DOHH2 (cell line): ENCODE measurements around the gene CACTIN.

Experiments used
- H3F3A ChIP-seq: fragments of 200-600 bp; sonication (generic), shearing (Covaris generic); 2 replicates; pipeline ENCODE4 v1.6.0; 2016; ENCODE audit warnings: antibody characterized with exemption, mild to moderate bottlenecking; ENCODE audit not compliant: control insufficient read depth, insufficient read depth
- H3K27ac ChIP-seq: fragments of 200-600 bp; sonication (generic); 2 replicates; pipeline ENCODE4 v1.5.1; 2014; ENCODE audit warnings: low read depth, mild to moderate bottlenecking, low read length, moderate library complexity
- H3K27me3 ChIP-seq: fragments of 200-600 bp; sonication (generic); 2 replicates; pipeline ENCODE4 v1.6.1; 2014; ENCODE audit warnings: mild to moderate bottlenecking, low read length, mixed read lengths; ENCODE audit not compliant: control insufficient read depth
- H3K36me3 ChIP-seq: fragments of 200-600 bp; sonication (generic); 2 replicates; pipeline ENCODE4 v1.6.1; 2014; ENCODE audit warnings: mild to moderate bottlenecking, low read length, moderate library complexity, mixed read lengths; ENCODE audit not compliant: control insufficient read depth
- H3K4me1 ChIP-seq: fragments of 200-600 bp; sonication (generic); 2 replicates; pipeline ENCODE4 v1.6.1; 2014; ENCODE audit warnings: mild to moderate bottlenecking, low read length, mixed read lengths; ENCODE audit not compliant: control insufficient read depth
- H3K4me2 ChIP-seq: fragments of 200-600 bp; sonication (generic); 2 replicates; pipeline ENCODE4 v1.6.0; 2014; ENCODE audit warnings: mild to moderate bottlenecking, low read length, moderate library complexity
- H3K4me3 ChIP-seq: fragments of 200-600 bp; sonication (generic); 2 replicates; pipeline ENCODE4 v1.5.1; 2014; ENCODE audit warnings: mild to moderate bottlenecking, low read length, mixed read lengths
- H3K79me2 ChIP-seq: fragments of 200-600 bp; sonication (generic); 2 replicates; pipeline ENCODE4 v1.6.1; 2014; ENCODE audit warnings: mild to moderate bottlenecking, low read length, mixed read lengths; ENCODE audit not compliant: control insufficient read depth
- H3K9me2 ChIP-seq: fragments of 200-600 bp; sonication (generic); replicated peaks from 2 replicates; pipeline ENCODE4 v1.6.1; 2014; ENCODE audit warnings: mild to moderate bottlenecking, low read length, mixed read lengths; ENCODE audit not compliant: control insufficient read depth
- H3K9me3 ChIP-seq: fragments of 200-600 bp; sonication (generic); 2 replicates; pipeline ENCODE4 v1.6.1; 2014; ENCODE audit warnings: antibody characterized with exemption, low read length, mixed read lengths; ENCODE audit not compliant: control insufficient read depth, insufficient read depth
- H4K20me1 ChIP-seq: fragments of 200-600 bp; sonication (generic); 2 replicates; pipeline ENCODE4 v1.6.0; 2014; ENCODE audit warnings: low read depth, mild to moderate bottlenecking, antibody characterized with exemption, low read length, moderate library complexity; ENCODE audit not compliant: control insufficient read depth, insufficient read depth
- EZH2phosphoT487 ChIP-seq: fragments of 200-600 bp; sonication (generic); IDR thresholded peaks from 2 replicates; pipeline ENCODE4 v1.6.1; 2017; ENCODE audit warnings: borderline replicate concordance, mild to moderate bottlenecking, antibody characterized with exemption, low read length, moderate library complexity, mixed read lengths
- TF ChIP-seq, protein P1 (sequence below): fragments of 200-600 bp; sonication (generic); IDR thresholded peaks from one replicate; pipeline ENCODE4 v1.5.1; 2014; ENCODE audit warnings: antibody characterized with exemption, mild to moderate bottlenecking, low read depth, low read length; ENCODE audit not compliant: poor library complexity, severe bottlenecking

CACTIN gene

GRCh38 chr19:3626473-3627350 is at the start of gene CACTIN:
CACTIN (minus strand) TSS chr19:3626790; CDS start chr19:3626762, 28 bp downstream.
- Histone ChIP-seq H3K4me3 (peak within 1 kb of the TSS; percentile 95), H3K27me3 (no peaks in the 10 kb centered on the region), H3K9me2 (no peaks in the 10 kb centered on the region), H3K4me2 (peak within 1 kb of the TSS; percentile 94), H3K36me3 (peaks cover 4% of the 10 kb centered on the region; the same call in 1 of the 2 replicates), H3K79me2 (peaks cover 27% of the 10 kb centered on the region), H3K9me3 (no peaks in the 10 kb centered on the region), H4K20me1 (peaks cover 5% of the 10 kb centered on the region; the same call in 1 of the 2 replicates), H3K27ac (peak within 1 kb of the TSS; percentile 62), H3K4me1 (peaks cover 18% of the 10 kb centered on the region), H3F3A (no peaks in the 10 kb centered on the region)
- TF ChIP-seq, protein P1, sequence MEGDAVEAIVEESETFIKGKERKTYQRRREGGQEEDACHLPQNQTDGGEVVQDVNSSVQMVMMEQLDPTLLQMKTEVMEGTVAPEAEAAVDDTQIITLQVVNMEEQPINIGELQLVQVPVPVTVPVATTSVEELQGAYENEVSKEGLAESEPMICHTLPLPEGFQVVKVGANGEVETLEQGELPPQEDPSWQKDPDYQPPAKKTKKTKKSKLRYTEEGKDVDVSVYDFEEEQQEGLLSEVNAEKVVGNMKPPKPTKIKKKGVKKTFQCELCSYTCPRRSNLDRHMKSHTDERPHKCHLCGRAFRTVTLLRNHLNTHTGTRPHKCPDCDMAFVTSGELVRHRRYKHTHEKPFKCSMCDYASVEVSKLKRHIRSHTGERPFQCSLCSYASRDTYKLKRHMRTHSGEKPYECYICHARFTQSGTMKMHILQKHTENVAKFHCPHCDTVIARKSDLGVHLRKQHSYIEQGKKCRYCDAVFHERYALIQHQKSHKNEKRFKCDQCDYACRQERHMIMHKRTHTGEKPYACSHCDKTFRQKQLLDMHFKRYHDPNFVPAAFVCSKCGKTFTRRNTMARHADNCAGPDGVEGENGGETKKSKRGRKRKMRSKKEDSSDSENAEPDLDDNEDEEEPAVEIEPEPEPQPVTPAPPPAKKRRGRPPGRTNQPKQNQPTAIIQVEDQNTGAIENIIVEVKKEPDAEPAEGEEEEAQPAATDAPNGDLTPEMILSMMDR: no peak
- TF ChIP-seq EZH2phosphoT487: no peak

GRCh38 chr19:3674784-3675543 is 48.4 kb upstream of the CACTIN start:
- Histone ChIP-seq H3K9me3 (no peaks in the 10 kb centered on the region), H3K27ac (no peak overlapping the region), H3K79me2 (no peaks in the 10 kb centered on the region), H3K4me1 (peaks cover 15% of the 10 kb centered on the region), H3K4me2 (no peak overlapping the region), H3K9me2 (no peaks in the 10 kb centered on the region), H4K20me1 (peaks cover 10% of the 10 kb centered on the region), H3K36me3 (no peaks in the 10 kb centered on the region), H3F3A (no peaks in the 10 kb centered on the region), H3K27me3 (peaks cover 21% of the 10 kb centered on the region), H3K4me3 (no peak overlapping the region)
- no peak for TF ChIP-seq EZH2phosphoT487
- TF ChIP-seq, protein P1: no peak

DNA sequence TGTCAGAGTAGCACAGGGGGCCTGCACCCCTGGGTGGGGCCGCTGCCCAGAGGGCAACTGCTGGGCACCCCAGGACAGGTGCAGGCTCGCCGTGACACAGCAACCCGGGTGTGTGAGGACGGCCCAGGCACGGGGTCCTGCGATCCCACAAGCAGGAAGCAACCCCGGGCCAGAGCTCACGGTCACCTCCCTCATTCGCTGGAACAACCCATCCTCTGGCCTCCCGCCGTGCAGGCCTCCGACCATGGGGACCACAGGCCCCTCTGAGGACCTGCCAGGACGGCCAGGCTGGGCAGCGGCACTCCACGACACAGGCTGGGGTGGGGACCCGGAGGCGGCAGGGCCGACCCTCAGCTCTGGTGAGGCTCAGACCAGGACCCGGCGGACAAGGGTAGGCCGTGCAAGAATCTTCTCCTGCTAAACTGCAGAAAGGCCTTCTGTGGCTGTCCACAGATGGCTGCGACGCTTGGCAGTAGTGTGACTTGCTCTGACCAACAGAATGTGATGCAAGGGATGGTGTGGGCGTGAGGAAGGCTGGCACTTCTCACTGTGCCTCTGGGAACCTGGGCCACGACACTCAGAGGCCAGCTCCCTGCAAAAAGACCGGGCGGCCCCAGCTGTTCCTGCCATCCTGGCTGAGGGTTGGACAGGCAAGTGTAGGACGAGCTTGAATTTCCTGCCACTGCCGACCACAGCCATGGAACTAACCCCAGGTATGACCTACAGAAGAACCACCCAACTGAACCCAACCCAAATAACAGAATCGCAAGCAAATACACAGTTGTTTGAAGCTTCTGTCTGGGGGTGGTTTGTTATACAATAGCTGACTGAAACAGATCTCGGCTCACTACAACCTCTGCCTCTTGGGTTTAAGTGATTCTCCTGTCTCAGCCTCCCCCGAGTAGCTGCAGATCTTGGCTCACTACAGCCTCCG is 47.2 kb upstream of the CACTIN start:
- no peak overlapping the region for H3K4me3 ChIP-seq
- peaks cover 10% of the 10 kb centered on the region for H4K20me1 ChIP-seq
- no peak overlapping the region for H3K4me2 ChIP-seq
- H3K9me3 ChIP-seq: no peaks in the 10 kb centered on the region
- peaks cover 15% of the 10 kb centered on the region for H3K4me1 ChIP-seq
- TF ChIP-seq, protein P1: no peak
- H3K27ac ChIP-seq: no peak overlapping the region
- peaks cover 21% of the 10 kb centered on the region for H3K27me3 ChIP-seq
- H3F3A ChIP-seq: no peaks in the 10 kb centered on the region
- H3K9me2 ChIP-seq: no peaks in the 10 kb centered on the region
- H3K79me2 ChIP-seq: no peaks in the 10 kb centered on the region
- no peaks in the 10 kb centered on the region for H3K36me3 ChIP-seq
